ENCODE results near the gene PSAP. TPM values are rescaled to one million over a fixed set of nuclear protein-coding genes. Genes with fewer than 3 reads are reported as not detected.

Gene PSAP
- total RNA-seq, 2 experiments from 2014 or later: 94.2 to 101 TPM

DNA sequence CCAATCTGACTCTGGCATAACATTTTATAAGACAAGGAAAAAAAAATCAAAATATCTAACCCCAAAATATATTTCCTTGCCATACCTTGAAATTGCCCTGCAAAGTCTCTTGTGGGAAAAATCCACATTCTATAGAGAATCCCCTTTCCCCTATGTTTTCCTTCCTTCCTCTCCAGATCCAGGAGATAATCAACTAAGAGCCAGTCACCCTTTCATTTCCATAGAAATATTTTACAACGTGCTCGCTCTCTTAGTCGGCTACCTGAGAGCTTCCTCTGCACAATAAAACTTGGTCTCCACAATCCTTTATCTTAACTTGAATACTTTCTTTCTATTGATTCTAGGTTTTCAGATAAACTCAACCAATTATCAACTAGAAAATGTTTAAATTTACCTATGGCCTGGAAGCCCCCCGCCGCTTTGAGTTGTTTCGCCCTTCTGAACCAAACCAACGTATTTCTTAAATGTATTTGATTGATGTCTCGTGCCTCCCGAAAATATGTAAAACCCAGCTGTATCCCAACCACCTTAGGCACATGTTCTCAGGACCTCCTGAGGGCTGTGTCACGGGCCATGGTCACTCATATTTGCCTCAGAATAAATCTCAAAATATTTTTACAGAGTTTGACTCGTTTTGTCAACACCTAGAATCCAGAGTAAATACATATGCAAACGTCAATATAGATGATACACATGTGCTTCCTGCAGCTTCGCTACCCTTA, 869 bp downstream of the PSAP start:
- peaks cover 44% of the 10 kb centered on the region for H3K4me1 Mint-ChIP-seq (ENCODE audit: low read depth)
- no peaks in the 10 kb centered on the region for H3K9me3 Mint-ChIP-seq
- intact Hi-C loops (cut with micrococcal nuclease): no loop called here
- ATAC-seq: no peak
- ChIA-PET CTCF (interaction anchor here (1.0 to 4.6 kb wide), 10 partner anchors 10 to 199 kb away, joined by 3 to 19 read pairs (median 4); no protein-coding TSS in a partner anchor), POLR2A (interaction anchor here (0.6 to 1.6 kb wide), 3 partner anchors 11 to 963 kb away, joined by 3 to 7 read pairs (median 4); no protein-coding TSS in a partner anchor)
- peak overlapping the region; percentile 79 for H3K27ac Mint-ChIP-seq
- H3K36me3 Mint-ChIP-seq (ENCODE audit: low read depth): no peaks in the 10 kb centered on the region
- H3K27me3 Mint-ChIP-seq: no peaks in the 10 kb centered on the region
- peak overlapping the region; percentile 97 for H3K4me3 Mint-ChIP-seq
- no peak for DNase-seq
- TF ChIP-seq, protein P1, sequence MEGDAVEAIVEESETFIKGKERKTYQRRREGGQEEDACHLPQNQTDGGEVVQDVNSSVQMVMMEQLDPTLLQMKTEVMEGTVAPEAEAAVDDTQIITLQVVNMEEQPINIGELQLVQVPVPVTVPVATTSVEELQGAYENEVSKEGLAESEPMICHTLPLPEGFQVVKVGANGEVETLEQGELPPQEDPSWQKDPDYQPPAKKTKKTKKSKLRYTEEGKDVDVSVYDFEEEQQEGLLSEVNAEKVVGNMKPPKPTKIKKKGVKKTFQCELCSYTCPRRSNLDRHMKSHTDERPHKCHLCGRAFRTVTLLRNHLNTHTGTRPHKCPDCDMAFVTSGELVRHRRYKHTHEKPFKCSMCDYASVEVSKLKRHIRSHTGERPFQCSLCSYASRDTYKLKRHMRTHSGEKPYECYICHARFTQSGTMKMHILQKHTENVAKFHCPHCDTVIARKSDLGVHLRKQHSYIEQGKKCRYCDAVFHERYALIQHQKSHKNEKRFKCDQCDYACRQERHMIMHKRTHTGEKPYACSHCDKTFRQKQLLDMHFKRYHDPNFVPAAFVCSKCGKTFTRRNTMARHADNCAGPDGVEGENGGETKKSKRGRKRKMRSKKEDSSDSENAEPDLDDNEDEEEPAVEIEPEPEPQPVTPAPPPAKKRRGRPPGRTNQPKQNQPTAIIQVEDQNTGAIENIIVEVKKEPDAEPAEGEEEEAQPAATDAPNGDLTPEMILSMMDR (IDR thresholded peaks at IDR 0.05): no peak

DNA sequence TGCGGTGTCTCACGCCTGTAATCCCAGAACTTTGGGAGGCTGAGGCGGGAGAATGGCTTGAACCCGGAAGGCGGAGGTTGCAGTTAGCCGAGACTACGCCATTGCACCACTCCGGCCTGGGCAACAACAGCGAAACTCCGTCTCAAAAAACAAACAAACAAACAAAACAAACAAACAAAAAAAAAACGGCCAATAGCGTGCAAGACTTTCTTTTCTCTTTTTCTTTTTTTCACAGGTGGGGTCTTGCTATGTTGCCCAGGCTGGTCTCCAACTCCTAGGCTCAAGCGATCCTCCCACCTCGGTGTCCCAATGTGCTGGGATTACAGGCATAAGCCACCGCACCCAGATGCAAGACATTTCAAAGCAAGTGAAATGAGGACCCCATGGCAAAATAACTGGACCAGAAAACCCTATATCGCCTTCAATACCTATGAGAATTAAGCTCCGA, 1.6 kb downstream of the PSAP start:
- Mint-ChIP-seq H3K9me3 (no peaks in the 10 kb centered on the region), H3K27me3 (no peaks in the 10 kb centered on the region), H3K27ac (no peak overlapping the region), H3K36me3 (ENCODE audit: low read depth) (no peaks in the 10 kb centered on the region), H3K4me1 (ENCODE audit: low read depth) (peaks cover 46% of the 10 kb centered on the region), H3K4me3 (peak overlapping the region; percentile 97)
- ATAC-seq (no peak), DNase-seq (no peak)
- intact Hi-C loops (cut with micrococcal nuclease): no loop called here
- POLR2A ChIA-PET: interaction anchor here (0.6 to 1.6 kb wide), 4 partner anchors 10 to 962 kb away, joined by 3 to 7 read pairs (median 4); no protein-coding TSS in a partner anchor
- CTCF ChIA-PET: interaction anchor here (1.2 to 4.6 kb wide), 7 partner anchors 12 to 199 kb away, joined by 3 to 19 read pairs (median 4); no protein-coding TSS in a partner anchor
- TF ChIP-seq, protein P1 (IDR thresholded peaks at IDR 0.05): no peak

DNA sequence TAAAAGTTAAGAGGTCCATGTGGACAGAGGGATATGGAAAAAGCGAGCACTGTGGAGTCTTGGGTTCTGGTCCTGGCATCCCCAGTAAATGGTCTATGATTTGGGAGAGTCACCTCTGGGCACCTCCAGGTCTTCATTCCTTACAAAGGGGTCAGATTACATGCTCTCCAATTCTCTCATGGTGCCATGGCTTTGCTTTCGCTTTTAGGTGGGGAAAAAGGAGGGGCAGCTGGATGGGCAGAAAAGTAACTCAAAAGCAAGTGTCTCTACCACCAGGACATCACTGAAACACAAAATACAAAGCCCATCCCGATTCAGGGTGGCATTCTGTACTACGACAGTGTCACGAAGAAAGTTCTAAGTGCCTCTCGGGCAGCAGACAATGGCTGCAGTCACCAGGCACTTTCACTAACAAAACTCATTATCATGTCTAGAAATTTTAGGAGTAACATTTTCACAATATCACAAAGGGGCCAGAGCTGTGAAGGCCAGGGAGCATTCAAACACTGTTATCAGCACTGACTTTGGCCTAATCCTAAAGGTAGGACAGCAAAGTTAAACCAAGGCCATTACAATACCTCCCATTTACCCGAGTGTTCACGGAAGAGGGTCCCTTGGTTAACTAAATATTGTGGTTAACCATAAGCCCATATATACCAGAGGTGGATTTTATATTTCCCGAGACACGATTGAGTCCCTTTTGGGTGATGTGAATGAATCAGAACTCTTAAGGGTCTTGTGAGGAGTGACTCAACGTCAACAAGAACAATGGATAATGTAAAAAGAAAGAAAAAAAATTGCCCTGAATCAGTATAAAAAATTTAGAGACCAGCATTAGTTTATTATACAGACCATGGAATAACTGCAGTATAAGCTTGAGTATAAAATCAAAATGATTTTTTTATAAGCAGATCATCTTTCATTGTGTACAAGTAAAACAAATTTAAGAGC, 2.5 kb downstream of the PSAP start:
- Mint-ChIP-seq H3K27ac (no peak overlapping the region), H3K27me3 (no peaks in the 10 kb centered on the region)
- CTCF ChIA-PET: interaction anchor here (1.2 to 4.6 kb wide), 3 partner anchors 11 to 200 kb away, joined by 3 to 19 read pairs (median 4); no protein-coding TSS in a partner anchor

DNA sequence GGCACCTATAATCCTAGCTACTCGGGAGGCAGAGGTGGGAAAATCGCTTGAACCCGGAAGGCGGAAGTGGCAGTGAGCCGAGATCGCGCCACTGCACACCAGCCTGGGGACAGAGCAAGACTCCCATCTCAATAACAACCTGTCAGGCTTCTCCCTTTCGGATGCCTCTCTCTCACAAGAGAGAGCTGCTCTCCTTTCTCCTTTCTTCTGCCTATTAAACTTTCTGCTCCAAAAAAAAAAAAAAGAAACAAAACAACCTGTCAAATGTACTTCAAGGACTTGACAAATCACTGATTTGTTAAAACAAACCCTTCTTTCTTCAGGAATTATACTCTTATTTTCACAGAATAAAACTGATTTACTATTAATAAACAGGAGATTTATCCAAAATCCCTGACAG, 3.6 kb downstream of the PSAP start:
- TF ChIP-seq, protein P1 (IDR thresholded peaks at IDR 0.05): no peak
- H3K36me3 Mint-ChIP-seq (ENCODE audit: low read depth): no peaks in the 10 kb centered on the region
- no peak overlapping the region for H3K4me3 Mint-ChIP-seq
- no peaks in the 10 kb centered on the region for H3K27me3 Mint-ChIP-seq
- ATAC-seq: no peak
- CTCF ChIA-PET: interaction anchor here (1.6 kb wide), 1 partner anchor 49 kb away, joined by 4 read pairs; no protein-coding TSS in a partner anchor
- H3K27ac Mint-ChIP-seq: no peak overlapping the region
- peaks cover 64% of the 10 kb centered on the region for H3K4me1 Mint-ChIP-seq (ENCODE audit: low read depth)
- H3K9me3 Mint-ChIP-seq: no peaks in the 10 kb centered on the region
- intact Hi-C loops (cut with micrococcal nuclease): no loop called here
- no peak for DNase-seq
- POLR2A ChIA-PET: no interaction called here

More for the DNA sequence above, 2.5 kb downstream of the PSAP start:
- no peaks in the 10 kb centered on the region for H3K36me3 Mint-ChIP-seq (ENCODE audit: low read depth)
- intact Hi-C loops (cut with micrococcal nuclease): no loop called here
- H3K9me3 Mint-ChIP-seq: no peaks in the 10 kb centered on the region
- DNase-seq (no peak), ATAC-seq (no peak)
- H3K4me1 Mint-ChIP-seq (ENCODE audit: low read depth): peaks cover 53% of the 10 kb centered on the region
- TF ChIP-seq, protein P1 (IDR thresholded peaks at IDR 0.05): no peak
- POLR2A ChIA-PET: interaction anchor here (1.2 kb wide), 1 partner anchor 13 kb away, joined by 3 read pairs; no protein-coding TSS in a partner anchor
- H3K4me3 Mint-ChIP-seq: peak overlapping the region; percentile 51

All from activated CD8-positive, alpha-beta T cell treated with anti-CD3 and anti-CD28 coated beads for 36 hours (primary cell).